ENCODE data around the gene RXRB.

Gene RXRB

DNA sequence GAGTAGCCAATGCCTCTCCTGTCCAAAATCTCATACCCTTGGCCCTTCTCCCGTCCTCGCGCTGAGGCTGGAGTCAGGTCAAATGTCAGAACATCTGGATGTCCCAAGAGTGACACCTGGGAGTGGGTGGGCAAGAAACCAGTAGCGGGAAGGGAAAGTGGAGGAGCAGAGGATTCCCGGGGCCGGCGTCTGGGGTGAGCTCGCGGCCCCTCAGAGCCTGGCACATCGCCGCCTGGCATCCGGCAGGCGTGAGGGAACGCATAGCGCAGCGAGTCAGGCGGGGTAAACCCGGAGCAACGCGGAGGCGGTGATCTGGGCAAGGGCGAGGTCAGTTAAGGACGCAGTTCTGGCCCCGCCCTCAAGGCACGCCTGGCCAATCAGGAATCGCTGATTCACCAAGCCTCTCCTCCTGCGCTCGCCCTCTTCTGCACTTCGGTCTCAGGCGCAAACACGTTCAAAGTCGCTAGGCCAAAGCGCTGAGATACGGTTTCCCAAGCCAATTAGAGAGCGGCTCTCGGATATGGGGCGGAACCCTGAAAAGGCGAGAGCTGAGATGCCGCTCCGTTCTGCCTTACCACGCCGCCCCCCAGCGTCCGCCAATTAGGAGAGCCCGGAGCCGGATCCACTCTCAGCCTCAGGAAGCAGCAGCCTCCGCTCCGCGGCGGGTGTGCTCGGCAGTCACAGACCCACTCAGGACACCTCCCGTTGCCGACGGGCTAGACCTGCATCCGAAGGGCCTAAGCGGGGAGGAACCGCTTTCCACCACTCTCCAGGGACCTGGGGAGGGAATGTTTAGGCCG lies 48.7 kb upstream of the RXRB start:
- ChIA-PET CTCF (interaction anchor here (0.6 to 6.1 kb wide), 52 partner anchors 9 to 802 kb away, joined by 3 to 76 read pairs (median 6); partner anchors contain the start of genes HSD17B8 and RING1), POLR2A (interaction anchor here (0.5 to 4.8 kb wide), 30 partner anchors 10 to 357 kb away, joined by 3 to 65 read pairs (median 6); partner anchors contain the start of genes B3GALT4, HSD17B8, PFDN6 and RGL2)
- Histone ChIP-seq H3K4me1 (ENCODE audit: control insufficient read depth, insufficient read depth, low read length) (peaks cover 12% of the 10 kb centered on the region), H3K4me3 (ENCODE audit: low read depth, low read length) (peak overlapping the region; percentile 62), H3K27ac (ENCODE audit: extremely low read depth, low read depth, low read length) (peak overlapping the region; percentile 88), H3K9me3 (ENCODE audit: control insufficient read depth, insufficient read depth, low read depth, low read length) (no peaks in the 10 kb centered on the region), H3K36me3 (ENCODE audit: control insufficient read depth in 2 of 2, insufficient read depth in 1 of 2, low read length in 2 of 2) (peaks cover 14 to 20% of the 10 kb centered on the region in 2 experiments; a peak in 2 of 3 replicates)
- TF ChIP-seq YY2 (tag by site-specific recombination; IDR thresholded peaks at IDR 0.05) (no peak), GFI1B (tag by site-specific recombination; IDR thresholded peaks at IDR 0.05) (no peak), ZNF843 (tag by site-specific recombination; IDR thresholded peaks at IDR 0.05) (no peak; the same call in 1 of the 2 replicates), ZNF658 (tag by site-specific recombination; IDR thresholded peaks at IDR 0.05) (no peak), SP3 (tag by site-specific recombination; IDR thresholded peaks at IDR 0.05) (peak; percentile 83), ZNF140 (tag by site-specific recombination; IDR thresholded peaks at IDR 0.05) (no peak), ZNF548 (tag by site-specific recombination; IDR thresholded peaks at IDR 0.05) (no peak), ZNF830 (tag by site-specific recombination; IDR thresholded peaks at IDR 0.05; ENCODE audit: low read depth) (no peak), ZNF768 (tag by site-specific recombination; IDR thresholded peaks at IDR 0.05) (no peak), ZFP41 (tag by site-specific recombination; IDR thresholded peaks at IDR 0.05; ENCODE audit: borderline replicate concordance) (no peak), ZNF544 (tag by site-specific recombination; IDR thresholded peaks at IDR 0.05) (no peak), ZNF311 (tag by site-specific recombination; IDR thresholded peaks at IDR 0.05; ENCODE audit: borderline replicate concordance) (no peak), ZNF211 (tag by site-specific recombination; IDR thresholded peaks at IDR 0.05; ENCODE audit: low read depth) (no peak), ZSCAN23 (tag by site-specific recombination; IDR thresholded peaks at IDR 0.05) (no peak), ZNF132 (tag by site-specific recombination; IDR thresholded peaks at IDR 0.05; ENCODE audit: borderline replicate concordance) (no peak), ZNF624 (tag by site-specific recombination; IDR thresholded peaks at IDR 0.05) (no peak), ZNF155 (tag by site-specific recombination; IDR thresholded peaks at IDR 0.05) (no peak), ZEB2 (tag by site-specific recombination; IDR thresholded peaks at IDR 0.05) (no peak), ZNF521 (tag by site-specific recombination; IDR thresholded peaks at IDR 0.05) (no peak), ZNF16 (tag by site-specific recombination; IDR thresholded peaks at IDR 0.05; ENCODE audit: low read depth) (no peak), ZNF394 (tag by site-specific recombination; IDR thresholded peaks at IDR 0.05; ENCODE audit: borderline replicate concordance) (no peak), ZNF175 (tag by site-specific recombination; IDR thresholded peaks at IDR 0.05) (no peak), REPIN1 (tag by site-specific recombination; IDR thresholded peaks at IDR 0.05; ENCODE audit: low read depth) (no peak), ZNF626 (tag by site-specific recombination; IDR thresholded peaks at IDR 0.05) (no peak), KLF1 (tag by site-specific recombination; IDR thresholded peaks at IDR 0.05) (peak; percentile 32; the same call in 1 of the 2 replicates), OSR2 (tag by site-specific recombination; IDR thresholded peaks at IDR 0.05) (no peak), GLIS2 (tag by site-specific recombination; IDR thresholded peaks at IDR 0.05) (peak; percentile 71)
- TF ChIP-seq, protein P1, sequence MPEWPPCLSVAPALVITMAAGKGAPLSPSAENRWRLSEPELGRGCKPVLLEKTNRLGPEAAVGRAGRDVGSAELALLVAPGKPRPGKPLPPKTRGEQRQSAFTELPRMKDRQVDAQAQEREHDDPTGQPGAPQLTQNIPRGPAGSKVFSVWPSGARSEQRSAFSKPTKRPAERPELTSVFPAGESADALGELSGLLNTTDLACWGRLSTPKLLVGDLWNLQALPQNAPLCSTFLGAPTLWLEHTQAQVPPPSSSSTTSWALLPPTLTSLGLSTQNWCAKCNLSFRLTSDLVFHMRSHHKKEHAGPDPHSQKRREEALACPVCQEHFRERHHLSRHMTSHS (tag by site-specific recombination; IDR thresholded peaks at IDR 0.05) = no peak
- TF ChIP-seq, protein P2, sequence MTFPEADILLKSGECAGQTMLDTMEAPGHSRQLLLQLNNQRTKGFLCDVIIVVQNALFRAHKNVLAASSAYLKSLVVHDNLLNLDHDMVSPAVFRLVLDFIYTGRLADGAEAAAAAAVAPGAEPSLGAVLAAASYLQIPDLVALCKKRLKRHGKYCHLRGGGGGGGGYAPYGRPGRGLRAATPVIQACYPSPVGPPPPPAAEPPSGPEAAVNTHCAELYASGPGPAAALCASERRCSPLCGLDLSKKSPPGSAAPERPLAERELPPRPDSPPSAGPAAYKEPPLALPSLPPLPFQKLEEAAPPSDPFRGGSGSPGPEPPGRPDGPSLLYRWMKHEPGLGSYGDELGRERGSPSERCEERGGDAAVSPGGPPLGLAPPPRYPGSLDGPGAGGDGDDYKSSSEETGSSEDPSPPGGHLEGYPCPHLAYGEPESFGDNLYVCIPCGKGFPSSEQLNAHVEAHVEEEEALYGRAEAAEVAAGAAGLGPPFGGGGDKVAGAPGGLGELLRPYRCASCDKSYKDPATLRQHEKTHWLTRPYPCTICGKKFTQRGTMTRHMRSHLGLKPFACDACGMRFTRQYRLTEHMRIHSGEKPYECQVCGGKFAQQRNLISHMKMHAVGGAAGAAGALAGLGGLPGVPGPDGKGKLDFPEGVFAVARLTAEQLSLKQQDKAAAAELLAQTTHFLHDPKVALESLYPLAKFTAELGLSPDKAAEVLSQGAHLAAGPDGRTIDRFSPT (tag by site-specific recombination; IDR thresholded peaks at IDR 0.05) = peak; percentile 95
- TF ChIP-seq, protein P3, sequence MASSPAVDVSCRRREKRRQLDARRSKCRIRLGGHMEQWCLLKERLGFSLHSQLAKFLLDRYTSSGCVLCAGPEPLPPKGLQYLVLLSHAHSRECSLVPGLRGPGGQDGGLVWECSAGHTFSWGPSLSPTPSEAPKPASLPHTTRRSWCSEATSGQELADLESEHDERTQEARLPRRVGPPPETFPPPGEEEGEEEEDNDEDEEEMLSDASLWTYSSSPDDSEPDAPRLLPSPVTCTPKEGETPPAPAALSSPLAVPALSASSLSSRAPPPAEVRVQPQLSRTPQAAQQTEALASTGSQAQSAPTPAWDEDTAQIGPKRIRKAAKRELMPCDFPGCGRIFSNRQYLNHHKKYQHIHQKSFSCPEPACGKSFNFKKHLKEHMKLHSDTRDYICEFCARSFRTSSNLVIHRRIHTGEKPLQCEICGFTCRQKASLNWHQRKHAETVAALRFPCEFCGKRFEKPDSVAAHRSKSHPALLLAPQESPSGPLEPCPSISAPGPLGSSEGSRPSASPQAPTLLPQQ (tag by site-specific recombination; IDR thresholded peaks at IDR 0.05) = 0 out of 2 replicates have a peak, but pooled peaks have one; percentile 10
- TF ChIP-seq, protein P4, sequence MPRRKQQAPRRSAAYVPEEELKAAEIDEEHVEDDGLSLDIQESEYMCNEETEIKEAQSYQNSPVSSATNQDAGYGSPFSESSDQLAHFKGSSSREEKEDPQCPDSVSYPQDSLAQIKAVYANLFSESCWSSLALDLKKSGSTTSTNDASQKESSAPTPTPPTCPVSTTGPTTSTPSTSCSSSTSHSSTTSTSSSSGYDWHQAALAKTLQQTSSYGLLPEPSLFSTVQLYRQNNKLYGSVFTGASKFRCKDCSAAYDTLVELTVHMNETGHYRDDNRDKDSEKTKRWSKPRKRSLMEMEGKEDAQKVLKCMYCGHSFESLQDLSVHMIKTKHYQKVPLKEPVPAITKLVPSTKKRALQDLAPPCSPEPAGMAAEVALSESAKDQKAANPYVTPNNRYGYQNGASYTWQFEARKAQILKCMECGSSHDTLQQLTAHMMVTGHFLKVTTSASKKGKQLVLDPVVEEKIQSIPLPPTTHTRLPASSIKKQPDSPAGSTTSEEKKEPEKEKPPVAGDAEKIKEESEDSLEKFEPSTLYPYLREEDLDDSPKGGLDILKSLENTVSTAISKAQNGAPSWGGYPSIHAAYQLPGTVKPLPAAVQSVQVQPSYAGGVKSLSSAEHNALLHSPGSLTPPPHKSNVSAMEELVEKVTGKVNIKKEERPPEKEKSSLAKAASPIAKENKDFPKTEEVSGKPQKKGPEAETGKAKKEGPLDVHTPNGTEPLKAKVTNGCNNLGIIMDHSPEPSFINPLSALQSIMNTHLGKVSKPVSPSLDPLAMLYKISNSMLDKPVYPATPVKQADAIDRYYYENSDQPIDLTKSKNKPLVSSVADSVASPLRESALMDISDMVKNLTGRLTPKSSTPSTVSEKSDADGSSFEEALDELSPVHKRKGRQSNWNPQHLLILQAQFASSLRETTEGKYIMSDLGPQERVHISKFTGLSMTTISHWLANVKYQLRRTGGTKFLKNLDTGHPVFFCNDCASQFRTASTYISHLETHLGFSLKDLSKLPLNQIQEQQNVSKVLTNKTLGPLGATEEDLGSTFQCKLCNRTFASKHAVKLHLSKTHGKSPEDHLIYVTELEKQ (tag by site-specific recombination; IDR thresholded peaks at IDR 0.05; ENCODE audit: borderline replicate concordance) = no peak
